GM03348 (cell line): Measurements from ENCODE around the gene TPTE.
"Not testable (repeated sequence)": the region's sequence is repeated elsewhere in the genome, so short reads cannot be mapped to it uniquely, and the experiment has no call there.

ENCODE experiments used
- DNase-seq: peaks from one replicate; pipeline ENCODE4 v3.0.0; 2012; ENCODE audit warnings: low spot score

The TPTE gene

GRCh38 chr21:10617133-10617752 lies 95.9 kb downstream of the TPTE start:
- DNase-seq, result not testable (repeated sequence)

- no peak for DNase-seq
These were observed 106.0 kb downstream of the TPTE start for GRCh38 chr21:10627316-10627863.

DNA sequence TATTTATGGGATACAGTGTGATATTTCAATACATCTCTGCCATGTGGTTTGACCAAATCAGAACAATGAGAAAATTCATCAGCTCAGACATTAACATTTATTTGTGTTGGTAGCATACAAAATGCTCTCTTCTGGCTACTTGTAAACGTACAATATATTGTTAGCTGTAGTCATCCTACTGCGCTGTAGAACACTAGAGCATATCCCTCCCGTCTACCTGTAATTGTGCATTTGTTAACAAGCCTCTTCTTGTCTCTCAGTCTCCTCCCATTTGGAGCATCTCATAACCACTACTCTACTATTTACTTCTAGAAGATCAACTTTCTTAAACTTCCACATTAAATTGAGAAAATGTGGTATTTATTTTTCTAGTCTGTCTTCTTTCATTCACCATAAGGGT lies 107.9 kb downstream of the TPTE start:
- not testable (repeated sequence) for DNase-seq

DNA sequence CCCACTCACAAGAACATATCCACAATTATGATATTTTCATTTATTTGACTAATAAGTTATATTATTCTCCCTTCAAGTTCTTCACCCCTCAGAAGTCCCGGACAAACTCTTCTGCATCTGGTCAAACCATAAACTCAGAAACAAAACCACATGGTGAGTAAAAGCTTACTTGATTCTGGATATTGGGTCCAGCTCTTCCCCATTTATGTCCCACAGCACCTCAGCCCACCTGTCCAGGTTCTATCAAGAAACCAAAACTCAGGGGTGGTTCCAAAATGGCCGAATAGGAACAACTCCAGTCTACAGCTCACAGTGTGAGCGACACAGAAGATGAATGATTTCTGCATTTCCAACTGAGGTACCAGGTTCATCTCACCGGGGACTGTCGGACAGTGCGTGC lies 109.4 kb downstream of the TPTE start:
- DNase-seq, result not testable (repeated sequence)

- not testable (repeated sequence) for DNase-seq
These were observed 109.9 kb downstream of the TPTE start for GRCh38 chr21:10631316-10631715.

GRCh38 chr21:10638144-10638543 lies 116.8 kb downstream of the TPTE start:
- DNase-seq, result not testable (repeated sequence)

DNA sequence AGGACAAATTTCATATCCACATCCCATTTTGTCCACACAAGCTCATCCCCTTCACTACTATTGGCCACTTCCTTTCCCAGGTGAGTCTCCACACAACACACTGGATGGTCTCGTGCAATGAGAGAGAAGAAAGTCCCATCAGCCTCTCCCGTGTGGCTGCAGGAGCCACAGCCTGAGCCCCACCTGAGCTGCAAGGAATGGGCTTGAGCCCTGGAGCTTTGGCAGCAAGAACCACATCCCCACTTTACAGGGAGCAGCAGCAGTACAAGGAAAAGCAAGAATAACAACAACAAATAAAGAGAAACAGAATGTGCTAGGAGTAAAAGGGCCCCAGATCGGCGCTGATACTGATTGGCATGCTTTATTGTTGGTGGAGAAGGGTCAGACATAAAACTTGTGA lies 117.7 kb downstream of the TPTE start:
- DNase-seq, result no peak

DNA sequence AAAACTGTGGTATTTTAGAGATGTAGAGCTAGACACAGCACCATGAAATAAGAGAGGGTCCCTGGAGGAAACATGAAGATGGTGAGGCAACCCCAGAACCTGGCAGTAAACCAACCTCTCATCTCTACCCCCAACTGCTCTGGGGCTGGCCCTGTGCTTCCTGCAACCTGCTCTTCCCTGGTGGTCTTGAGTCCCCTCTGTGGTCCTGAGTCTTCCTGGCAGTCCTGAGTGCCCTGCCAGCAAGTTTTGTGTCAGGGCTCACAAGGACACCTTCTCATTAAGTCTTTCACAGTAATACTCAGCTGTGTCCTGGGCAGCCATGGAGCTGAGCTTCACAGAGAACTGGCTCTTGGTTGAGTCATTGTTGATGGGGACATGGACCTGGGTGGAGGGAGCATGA lies 118.4 kb downstream of the TPTE start:
- DNase-seq, result not testable (repeated sequence)

- DNase-seq, result no peak
These were observed 119.1 kb downstream of the TPTE start for GRCh38 chr21:10640446-10640845.

DNA sequence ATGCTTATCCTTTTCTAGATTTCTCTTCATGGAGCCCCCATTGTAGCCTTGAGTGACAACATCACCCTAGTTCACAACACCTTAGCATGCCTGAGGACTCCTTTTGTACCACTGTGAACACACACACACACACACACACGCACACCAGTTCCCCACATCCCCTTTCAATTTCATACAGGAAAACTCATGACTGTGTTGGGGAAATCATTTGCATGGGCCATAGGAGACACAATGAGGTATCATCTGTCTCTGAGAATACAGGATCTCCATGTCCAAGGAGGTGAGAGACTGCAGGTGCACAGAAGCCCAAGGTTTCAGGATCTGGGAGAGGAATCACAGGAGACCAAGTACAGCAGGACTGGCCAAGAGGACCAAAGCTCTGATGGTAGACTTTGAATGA lies 119.7 kb downstream of the TPTE start:
- DNase-seq, result no peak

GRCh38 chr21:10645667-10646066 lies 124.3 kb downstream of the TPTE start:
- not testable (repeated sequence) for DNase-seq

DNA sequence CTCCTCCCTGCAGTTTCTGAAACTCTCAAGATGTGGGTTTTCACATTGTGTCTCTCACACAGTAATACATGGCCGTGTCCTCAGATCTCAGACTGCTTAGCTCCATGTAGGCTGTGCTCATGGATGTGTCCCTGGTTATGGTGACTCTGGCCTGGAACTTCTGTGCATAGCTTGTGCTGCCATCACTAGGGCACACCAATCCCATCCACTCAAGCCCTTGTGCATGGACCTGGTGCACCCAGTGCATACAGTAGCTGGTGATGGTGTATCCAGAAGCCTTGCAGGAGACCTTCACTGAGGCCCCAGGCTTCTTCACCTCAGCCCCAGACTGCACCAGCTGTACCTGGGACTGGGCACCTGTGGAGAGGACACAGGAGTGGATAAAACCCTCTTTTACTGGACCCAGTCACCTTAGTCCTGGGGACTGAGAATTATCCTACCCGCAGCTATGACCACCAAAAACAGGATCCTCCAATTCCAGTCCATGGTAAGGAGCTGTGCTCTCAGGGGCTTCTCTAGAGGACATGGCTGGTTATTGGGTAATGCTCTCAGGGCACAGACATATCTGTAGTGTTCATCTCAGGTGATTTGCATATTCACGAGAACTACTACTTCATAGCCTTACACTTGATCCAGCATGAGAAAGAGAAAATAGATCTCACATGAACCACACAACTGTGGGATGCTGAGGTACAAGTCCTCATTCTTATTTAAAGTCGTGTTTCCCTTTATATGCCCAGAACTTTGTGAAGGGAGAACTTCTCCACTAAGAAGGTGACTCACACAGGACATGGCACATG lies 128.2 kb downstream of the TPTE start:
- not testable (repeated sequence) for DNase-seq

DNA sequence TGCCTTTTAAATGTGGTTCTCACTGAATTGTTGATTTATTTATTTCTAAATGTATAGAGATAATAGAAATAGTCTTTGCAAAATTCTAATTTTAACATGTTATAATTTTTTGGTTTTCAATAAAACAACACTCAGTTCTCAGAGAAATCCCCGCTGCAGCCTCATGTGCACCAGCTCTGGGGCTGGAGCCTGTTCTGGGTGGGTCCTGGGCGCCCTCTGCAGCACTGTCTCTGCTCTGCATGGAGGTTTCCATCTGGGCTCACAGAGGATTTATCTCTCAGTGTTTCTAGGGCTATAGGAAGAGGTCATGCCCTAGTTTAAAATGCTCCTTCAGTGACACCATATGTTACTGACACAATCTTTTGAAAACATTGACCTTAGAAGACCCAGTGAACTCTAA lies 128.9 kb downstream of the TPTE start:
- not testable (repeated sequence) for DNase-seq
